Gastrocnemius medialis (tissue), 4 donors: ENCODE measurements around the gene CLIP4. TPM values are rescaled to one million over a fixed set of nuclear protein-coding genes. Genes with fewer than 3 reads are reported as not detected.

ENCODE experiments used
- ATAC-seq, 2 donors: fragments of 150-250 bp; one replicate each; pipeline ENCODE4 v1.9.1; 2016
- DNase-seq, 2 donors: peaks; one replicate each; pipeline ENCODE4 v3.0.0-alpha.2; 2019
- H3K27ac ChIP-seq, 4 donors: fragments of 200-600 bp; sonication (generic); 1 replicate in 1 of 4; 2 replicates in 3 of 4; pipeline ENCODE4 v1.5.1; 2016 to 2018; ENCODE audit warnings: mild to moderate bottlenecking in 2 of 4, moderate library complexity in 1 of 4
- H3K27me3 ChIP-seq, 3 donors: fragments of 200-600 bp; sonication (generic) in 2 of 3; 1 replicate in 1 of 3; 2 replicates in 2 of 3; pipeline versions ENCODE4 v1.5.1 to v1.6.0; 2016 to 2019; ENCODE audit warnings: mild to moderate bottlenecking in 1 of 3, moderate library complexity in 1 of 3
- H3K36me3 ChIP-seq, 2 donors: fragments of 200-600 bp; sonication (generic) in 1 of 2; one replicate each; pipeline ENCODE4 v1.5.1; 2017 to 2018
- H3K4me1 ChIP-seq, 2 donors: fragments of 200-600 bp; sonication (generic) in 1 of 2; one replicate each; pipeline ENCODE4 v1.5.1; 2016 to 2017; ENCODE audit warnings: mild to moderate bottlenecking in 2 of 2
- H3K4me3 ChIP-seq, 4 donors: fragments of 200-600 bp; sonication (generic) in 3 of 4; 1 replicate in 1 of 4; 2 replicates in 3 of 4; pipeline ENCODE4 v1.5.1; 2016 to 2019; ENCODE audit warnings: mild to moderate bottlenecking in 2 of 4
- H3K9me3 ChIP-seq, 3 donors: fragments of 200-600 bp; sonication (generic) in 2 of 3; 1 replicate in 1 of 3; 2 replicates in 2 of 3; pipeline ENCODE4 v1.5.1; 2016 to 2019
- CTCF ChIP-seq, 5 experiments: fragments of 450-650 bp in 3 of 5; fragments of 200-600 bp in 2 of 5; sonication (generic) in 2 of 5; IDR thresholded peaks in 4 of 5; conservative IDR thresholded peaks in 1 of 5; 1 replicate in 4 of 5; 2 replicates in 1 of 5; pipeline ENCODE4 v1.5.1; 2016 to 2019; ENCODE audit warnings: antibody characterized with exemption in 5 of 5, mild to moderate bottlenecking in 3 of 5, moderate library complexity in 3 of 5
- POLR2A ChIP-seq, 2 donors: fragments of 450-650 bp; IDR thresholded peaks; one replicate each; pipeline ENCODE4 v1.6.1; 2017; ENCODE audit warnings: antibody characterized with exemption in 2 of 2, mild to moderate bottlenecking in 2 of 2, moderate library complexity in 2 of 2
- in situ Hi-C, 4 donors: fragments of 200-750 bp; cut with MboI; loops; one replicate each; pipeline versions ENCODE4 v1.15.0 to v1.8.0; 2017; ENCODE audit warnings: low sequenced_read_pairs in 4 of 4
- intact Hi-C: fragments of 100-400 bp; cut with DNase I; formaldehyde crosslinking; loops from one replicate; pipeline ENCODE4 v1.15.1; 2023; ENCODE audit warnings: low total_unique reads
- total RNA-seq, 4 donors: library from RNA; depleted of rRNA; stranded (reverse); fragments of >200 nt; gene quantifications; one replicate each; pipeline versions ENCODE4 v1.1.0 to v1.2.3, GENCODE V29; 2016

Gene CLIP4
- 100 to 1,000 TPM; 200 to 422 (median 265) TPM for total RNA-seq

DNA sequence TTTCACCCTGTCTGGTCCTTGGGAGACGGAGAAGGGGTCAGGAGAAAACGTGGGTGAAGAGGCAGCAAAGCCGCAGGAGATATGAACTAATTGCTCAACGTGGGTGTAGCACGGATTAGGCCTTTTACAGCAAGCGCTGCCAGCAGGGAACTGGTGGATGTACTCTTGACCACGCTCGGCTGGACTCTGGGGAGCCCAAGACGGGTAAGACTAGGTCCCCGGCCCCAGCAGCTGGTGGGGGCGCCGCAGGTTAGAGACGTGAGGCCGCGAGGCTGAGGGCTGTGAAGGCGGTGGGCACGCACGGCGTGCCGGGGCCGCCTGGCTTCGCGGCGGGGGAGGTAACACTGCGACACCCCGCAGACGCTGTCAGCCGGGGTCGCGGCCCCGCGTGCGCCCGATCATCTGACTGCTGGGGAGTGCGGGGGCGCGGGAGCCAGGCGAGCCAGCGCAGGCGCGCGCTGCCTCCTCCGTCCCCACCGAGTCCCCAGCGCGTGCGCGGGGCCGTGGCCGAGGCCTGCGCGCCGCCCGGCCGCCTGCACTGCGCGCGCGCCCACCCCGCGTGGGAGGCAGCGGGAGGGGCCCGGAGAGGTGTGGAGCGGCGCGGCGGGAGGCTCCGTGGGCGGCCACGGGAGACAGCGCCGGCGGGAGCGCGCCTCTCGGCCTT lies at the start of gene CLIP4:
TSS of gene CLIP4 (plus strand) at position 470 of the 664 bp plus-strand sequence. CDS start 5,974 bp downstream, outside the sequence.
- peaks cover 34 to 51% of the 10 kb centered on the region in 2 donors for H3K4me1 ChIP-seq
- no peaks in the 10 kb centered on the region for H3K27me3 ChIP-seq
- DNase-seq (peak; percentile 35 to 52), ATAC-seq (peak; percentile 50 to 55)
- no peaks in the 10 kb centered on the region for H3K9me3 ChIP-seq
- TF ChIP-seq CTCF (IDR thresholded peaks at IDR 0.05 in 4 of 5, conservative IDR thresholded peaks at IDR 0.05 in 1 of 5) (no peak), POLR2A (IDR thresholded peaks at IDR 0.05) (peak; percentile 79 to 89)
- intact Hi-C loops (loop anchor here (2.0 to 10.0 kb wide), 4 partner anchors 50 to 720 kb away; partner anchors contain the start of gene FOSL2), in situ Hi-C loops (loop anchor here in 1 of 4 donors (10.0 kb wide), 1 partner anchor 100 kb away; no protein-coding TSS in a partner anchor)
- H3K27ac ChIP-seq, result peak within 1 kb of the TSS; percentile 85 to 94 (median 93)
- peak within 1 kb of the TSS; percentile 63 to 75 (median 70) for H3K4me3 ChIP-seq
- H3K36me3 ChIP-seq, result no peaks in the 10 kb centered on the region

DNA sequence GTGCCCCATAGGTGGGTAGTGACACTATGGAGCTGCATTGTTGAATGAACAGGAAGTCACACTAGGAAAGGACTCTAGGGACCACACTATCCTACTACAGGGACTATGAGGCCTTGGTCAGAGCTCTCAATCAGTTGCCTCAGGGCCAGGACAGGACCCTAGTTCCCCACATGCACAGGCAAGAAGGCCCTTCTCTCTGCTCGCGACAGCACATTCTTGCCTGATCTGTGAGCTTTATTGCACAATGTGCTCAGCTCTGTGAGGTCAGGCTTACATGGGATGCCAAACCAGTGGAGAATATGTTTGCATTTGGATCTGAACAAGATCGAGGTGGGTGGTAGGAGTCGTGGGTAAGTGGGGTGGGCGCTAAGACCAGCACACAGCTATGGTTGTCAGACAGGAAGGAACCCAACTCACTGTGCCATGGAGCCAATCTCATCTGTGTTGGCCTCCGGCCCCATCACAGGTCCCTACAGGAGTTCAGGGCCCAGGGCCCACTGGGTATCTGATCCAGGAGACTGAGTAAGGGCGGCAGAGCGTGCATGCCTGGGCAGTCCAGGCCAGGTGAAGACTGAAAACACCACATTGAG lies 48.8 kb upstream of the CLIP4 start:
- ATAC-seq, result peak in 1 of 2 donors; percentile 35
- no peak overlapping the region for H3K4me3 ChIP-seq
- TF ChIP-seq POLR2A (IDR thresholded peaks at IDR 0.05), result no peak
- no peak for TF ChIP-seq CTCF (IDR thresholded peaks at IDR 0.05 in 4 of 5, conservative IDR thresholded peaks at IDR 0.05 in 1 of 5)
- in situ Hi-C loops (no loop called here), intact Hi-C loops (no loop called here)
- no peak for DNase-seq
- H3K27me3 ChIP-seq, result no peaks in the 10 kb centered on the region
- no peak overlapping the region for H3K27ac ChIP-seq
- peaks cover 24 to 27% of the 10 kb centered on the region in 2 donors for H3K4me1 ChIP-seq
- H3K9me3 ChIP-seq, result no peaks in the 10 kb centered on the region
- H3K36me3 ChIP-seq, result no peaks in the 10 kb centered on the region

GRCh38 chr2:29066997-29067605 lies 48.1 kb upstream of the CLIP4 start:
- no peak for ATAC-seq
- intact Hi-C loops, result no loop called here
- in situ Hi-C loops, result no loop called here

DNA sequence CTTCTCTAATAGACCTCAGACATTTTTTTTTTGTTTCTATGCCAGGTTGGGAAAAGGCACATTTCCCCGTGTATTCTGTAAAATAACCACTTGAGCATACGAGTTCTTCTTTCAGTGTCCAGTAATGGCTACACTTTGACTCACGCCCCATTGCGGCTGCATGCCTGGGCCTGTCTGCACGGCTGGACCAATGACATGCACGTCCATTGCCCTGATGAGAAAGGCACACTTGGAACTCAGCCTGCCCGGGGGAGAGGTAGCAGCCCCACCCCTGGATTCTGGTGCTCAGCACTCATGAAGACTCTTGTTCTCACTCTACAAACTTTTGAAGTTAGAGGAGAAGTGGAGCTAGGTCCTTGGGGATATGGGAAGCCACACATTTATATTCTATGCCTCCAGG lies 46.7 kb upstream of the CLIP4 start:
- H3K4me3 ChIP-seq, result no peak overlapping the region
- no peaks in the 10 kb centered on the region for H3K36me3 ChIP-seq
- no peak for TF ChIP-seq CTCF (IDR thresholded peaks at IDR 0.05 in 4 of 5, conservative IDR thresholded peaks at IDR 0.05 in 1 of 5)
- intact Hi-C loops, result no loop called here
- no peak for DNase-seq
- in situ Hi-C loops, result no loop called here
- ATAC-seq, result no peak
- no peak overlapping the region for H3K27ac ChIP-seq
- H3K9me3 ChIP-seq, result no peaks in the 10 kb centered on the region
- H3K4me1 ChIP-seq, result peaks cover 16 to 17% of the 10 kb centered on the region in 2 donors
- H3K27me3 ChIP-seq, result no peaks in the 10 kb centered on the region

More at GRCh38 chr2:29066997-29067605, 48.1 kb upstream of the CLIP4 start:
- H3K4me1 ChIP-seq, result peaks cover 24 to 27% of the 10 kb centered on the region in 2 donors
- no peaks in the 10 kb centered on the region for H3K9me3 ChIP-seq
- H3K27ac ChIP-seq, result no peak overlapping the region
- no peaks in the 10 kb centered on the region for H3K36me3 ChIP-seq
- no peaks in the 10 kb centered on the region for H3K27me3 ChIP-seq
- no peak for DNase-seq
- H3K4me3 ChIP-seq, result no peak overlapping the region
- TF ChIP-seq POLR2A (IDR thresholded peaks at IDR 0.05), result no peak
- TF ChIP-seq CTCF (IDR thresholded peaks at IDR 0.05 in 4 of 5, conservative IDR thresholded peaks at IDR 0.05 in 1 of 5), result no peak
